Neuron (in vitro differentiated cells): ENCODE results near the gene ZNF79.

ENCODE experiments used
- H2AFZ ChIP-seq: one replicate; pipeline ENCODE4 v1.6.1; 2013; ENCODE audit warnings: low read depth, mild to moderate bottlenecking, inconsistent platforms, low read length, moderate library complexity
- H3K27me3 ChIP-seq: one replicate; pipeline ENCODE4 v1.6.1; 2013; ENCODE audit warnings: low read length; ENCODE audit not compliant: insufficient read depth
- H3K36me3 ChIP-seq: one replicate; pipeline ENCODE4 v1.6.1; 2013; ENCODE audit warnings: low read length; ENCODE audit not compliant: insufficient read depth
- H3K4me1 ChIP-seq: one replicate; pipeline ENCODE4 v1.6.1; 2013; ENCODE audit warnings: low read length; ENCODE audit not compliant: insufficient read depth
- H3K4me3 ChIP-seq: 2 replicates; pipeline ENCODE4 v1.5.1; 2013; ENCODE audit warnings: mild to moderate bottlenecking, low read length, moderate library complexity
- H3K9me3 ChIP-seq: one replicate; pipeline ENCODE4 v1.6.1; 2013; ENCODE audit warnings: low read length

ZNF79 gene

DNA sequence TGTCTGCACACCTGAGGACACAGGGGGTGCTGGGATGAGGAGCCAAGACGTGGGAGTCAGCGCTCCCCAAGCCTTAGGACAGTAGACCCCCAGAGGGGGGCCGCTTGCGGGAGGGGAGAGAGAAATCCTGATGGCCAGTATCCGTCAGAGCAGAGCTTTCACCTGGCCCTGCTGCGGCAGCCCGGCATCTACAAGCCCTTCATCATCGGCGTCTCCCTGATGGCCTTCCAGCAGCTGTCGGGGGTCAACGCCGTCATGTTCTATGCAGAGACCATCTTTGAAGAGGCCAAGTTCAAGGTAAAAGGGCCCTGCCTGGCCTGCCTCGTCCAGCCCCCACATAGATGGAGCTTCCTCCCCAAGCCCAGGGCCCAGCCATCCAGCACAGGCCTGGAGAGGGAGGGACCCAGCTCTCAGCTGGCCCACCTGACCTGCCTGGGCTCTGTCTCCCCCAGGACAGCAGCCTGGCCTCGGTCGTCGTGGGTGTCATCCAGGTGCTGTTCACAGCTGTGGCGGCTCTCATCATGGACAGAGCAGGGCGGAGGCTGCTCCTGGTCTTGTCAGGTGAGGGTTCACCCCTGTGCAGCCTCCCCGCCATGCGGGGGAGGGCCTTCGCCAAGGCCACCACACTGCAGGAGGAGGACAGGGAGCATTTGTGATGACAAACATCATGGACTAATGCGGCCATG, 20.5 kb upstream of the ZNF79 start:
- H3K4me3 ChIP-seq = no peak overlapping the region
- no peaks in the 10 kb centered on the region for H3K27me3 ChIP-seq
- H2AFZ ChIP-seq = no peak overlapping the region
- no peaks in the 10 kb centered on the region for H3K9me3 ChIP-seq
- H3K4me1 ChIP-seq = peaks cover 6% of the 10 kb centered on the region
- H3K36me3 ChIP-seq = peaks cover 61% of the 10 kb centered on the region

DNA sequence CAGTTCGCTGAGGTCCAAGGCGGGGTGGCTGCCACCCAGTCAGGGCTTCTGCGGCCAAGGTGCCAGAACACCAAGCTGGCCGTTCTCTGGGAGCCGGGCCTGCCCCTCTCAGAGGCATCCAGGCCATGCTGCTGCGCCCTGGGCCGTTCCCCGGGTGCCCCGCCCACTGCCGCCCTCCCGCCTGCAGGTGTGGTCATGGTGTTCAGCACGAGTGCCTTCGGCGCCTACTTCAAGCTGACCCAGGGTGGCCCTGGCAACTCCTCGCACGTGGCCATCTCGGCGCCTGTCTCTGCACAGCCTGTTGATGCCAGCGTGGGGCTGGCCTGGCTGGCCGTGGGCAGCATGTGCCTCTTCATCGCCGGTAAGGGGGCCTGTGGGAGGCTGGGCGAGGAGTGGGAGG, 19.6 kb upstream of the ZNF79 start:
- Histone ChIP-seq H3K27me3 (no peaks in the 10 kb centered on the region), H3K4me3 (no peak overlapping the region), H3K9me3 (no peaks in the 10 kb centered on the region), H3K36me3 (peaks cover 61% of the 10 kb centered on the region), H3K4me1 (no peaks in the 10 kb centered on the region), H2AFZ (no peak overlapping the region)

DNA sequence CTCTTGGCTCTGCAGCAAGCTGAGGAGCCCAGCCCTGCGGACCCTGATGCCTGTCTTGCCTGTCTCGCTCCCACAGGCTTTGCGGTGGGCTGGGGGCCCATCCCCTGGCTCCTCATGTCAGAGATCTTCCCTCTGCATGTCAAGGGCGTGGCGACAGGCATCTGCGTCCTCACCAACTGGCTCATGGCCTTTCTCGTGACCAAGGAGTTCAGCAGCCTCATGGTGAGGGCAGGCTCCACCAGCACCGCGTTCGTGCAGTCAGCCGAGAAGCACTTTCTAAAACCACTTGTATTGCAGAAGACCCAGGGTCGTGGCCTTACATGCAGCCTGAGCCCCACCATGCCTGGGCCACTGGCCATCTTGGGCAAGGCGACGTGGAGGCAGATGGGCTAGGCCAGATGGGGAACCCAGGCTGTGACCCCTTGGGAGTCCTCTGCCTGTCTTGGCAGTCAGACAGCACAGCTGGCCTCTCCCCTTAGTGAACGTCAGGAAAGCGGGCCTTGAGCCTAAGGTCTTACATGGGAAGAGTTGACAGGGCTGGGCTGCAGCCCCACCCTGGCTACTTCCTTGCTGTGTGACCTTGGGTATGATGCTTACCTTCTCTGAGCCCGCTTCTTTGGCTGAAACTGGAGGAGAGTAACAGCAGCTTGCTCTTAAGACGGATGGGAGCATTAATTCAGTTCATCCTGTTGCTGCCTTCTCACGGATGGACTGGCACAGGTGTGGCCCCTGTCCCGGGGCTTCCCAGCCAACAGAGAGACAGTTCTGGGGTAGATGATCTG, 18.6 kb upstream of the ZNF79 start:
- H3K4me1 ChIP-seq = no peaks in the 10 kb centered on the region

DNA sequence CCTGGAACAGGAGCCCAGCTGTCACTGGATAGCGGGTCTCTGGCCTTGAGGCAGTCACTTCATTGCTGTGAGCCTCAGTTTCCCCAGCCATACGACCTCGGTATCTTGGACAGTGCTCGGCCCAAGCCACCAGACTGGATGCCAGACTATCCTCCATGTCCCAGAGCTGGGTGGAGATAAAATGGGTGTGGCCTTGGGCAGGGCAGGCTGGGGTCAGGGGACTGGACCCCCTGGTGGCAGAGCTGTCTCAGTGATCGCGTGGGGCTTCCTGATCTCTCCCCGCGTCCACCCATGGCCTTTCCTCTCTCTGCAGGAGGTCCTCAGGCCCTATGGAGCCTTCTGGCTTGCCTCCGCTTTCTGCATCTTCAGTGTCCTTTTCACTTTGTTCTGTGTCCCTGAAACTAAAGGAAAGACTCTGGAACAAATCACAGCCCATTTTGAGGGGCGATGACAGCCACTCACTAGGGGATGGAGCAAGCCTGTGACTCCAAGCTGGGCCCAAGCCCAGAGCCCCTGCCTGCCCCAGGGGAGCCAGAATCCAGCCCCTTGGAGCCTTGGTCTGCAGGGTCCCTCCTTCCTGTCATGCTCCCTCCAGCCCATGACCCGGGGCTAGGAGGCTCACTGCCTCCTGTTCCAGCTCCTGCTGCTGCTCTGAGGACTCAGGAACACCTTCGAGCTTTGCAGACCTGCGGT, 17.2 kb upstream of the ZNF79 start:
- H3K9me3 ChIP-seq = no peaks in the 10 kb centered on the region
- no peak overlapping the region for H2AFZ ChIP-seq
- no peaks in the 10 kb centered on the region for H3K4me1 ChIP-seq
- no peak overlapping the region for H3K4me3 ChIP-seq
- H3K27me3 ChIP-seq = no peaks in the 10 kb centered on the region
- H3K36me3 ChIP-seq = peaks cover 45% of the 10 kb centered on the region

More for the DNA sequence above, 18.6 kb upstream of the ZNF79 start:
- no peaks in the 10 kb centered on the region for H3K9me3 ChIP-seq
- no peak overlapping the region for H3K4me3 ChIP-seq
- H3K27me3 ChIP-seq = no peaks in the 10 kb centered on the region
- peaks cover 53% of the 10 kb centered on the region for H3K36me3 ChIP-seq
- no peak overlapping the region for H2AFZ ChIP-seq

DNA sequence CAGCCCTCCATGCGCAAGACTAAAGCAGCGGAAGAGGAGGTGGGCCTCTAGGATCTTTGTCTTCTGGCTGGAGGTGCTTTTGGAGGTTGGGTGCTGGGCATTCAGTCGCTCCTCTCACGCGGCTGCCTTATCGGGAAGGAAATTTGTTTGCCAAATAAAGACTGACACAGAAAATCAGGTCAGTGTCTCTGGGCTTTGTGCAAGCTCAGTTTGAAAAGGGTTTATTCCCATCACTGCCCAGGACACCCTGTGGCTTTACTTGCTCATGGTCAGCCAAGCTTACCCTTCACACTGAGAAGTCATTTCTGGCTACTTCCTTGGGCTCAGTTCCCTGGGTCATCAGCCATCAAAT, 16.7 kb upstream of the ZNF79 start:
- Histone ChIP-seq H3K9me3 (no peaks in the 10 kb centered on the region), H3K27me3 (no peaks in the 10 kb centered on the region), H2AFZ (no peak overlapping the region), H3K4me3 (no peak overlapping the region), H3K36me3 (peaks cover 41% of the 10 kb centered on the region), H3K4me1 (no peaks in the 10 kb centered on the region)

DNA sequence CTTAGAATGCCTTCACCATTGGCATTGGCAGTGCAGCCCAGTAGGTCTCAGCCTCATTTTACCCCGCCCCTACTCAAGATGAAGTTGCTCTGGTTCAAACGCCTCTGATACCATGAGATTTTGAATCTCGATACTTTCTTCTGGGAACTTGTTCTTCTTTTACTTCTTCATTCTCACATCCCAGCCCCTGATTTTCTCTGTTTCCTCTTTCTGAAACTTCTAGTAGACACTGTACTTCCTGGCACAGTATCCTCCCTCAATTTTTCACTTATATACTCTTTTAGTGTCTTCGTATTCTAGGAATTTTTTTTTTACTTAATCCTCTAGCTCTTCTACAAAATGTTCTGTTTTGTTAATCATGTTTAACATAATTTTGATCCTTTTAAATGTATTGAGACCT, 13.1 kb upstream of the ZNF79 start:
- Histone ChIP-seq H3K4me1 (no peaks in the 10 kb centered on the region), H2AFZ (no peak overlapping the region), H3K4me3 (no peak overlapping the region), H3K9me3 (no peaks in the 10 kb centered on the region), H3K36me3 (peaks cover 11% of the 10 kb centered on the region), H3K27me3 (no peaks in the 10 kb centered on the region)

DNA sequence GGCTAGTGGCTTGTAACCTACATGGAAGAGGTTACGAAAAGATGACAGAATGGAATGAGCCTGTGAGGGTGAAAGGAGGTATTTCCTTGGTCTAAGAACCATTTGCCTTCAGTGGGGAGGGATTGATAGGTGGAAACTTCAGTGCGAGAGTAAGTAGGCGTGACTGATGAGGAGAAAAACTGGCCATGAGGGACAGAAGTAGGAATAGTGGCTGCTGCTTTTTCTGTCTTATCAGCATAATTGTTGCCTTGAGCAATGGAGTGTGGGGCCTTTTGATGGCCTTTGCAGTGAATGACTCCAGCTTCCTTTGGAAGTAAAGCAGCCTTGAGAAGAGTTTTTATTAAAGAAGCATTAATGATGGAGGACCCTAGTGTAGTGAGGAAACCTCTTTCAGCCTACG, 9.0 kb upstream of the ZNF79 start:
- peaks cover 10% of the 10 kb centered on the region for H3K36me3 ChIP-seq
- H2AFZ ChIP-seq = no peak overlapping the region
- no peaks in the 10 kb centered on the region for H3K9me3 ChIP-seq
- no peaks in the 10 kb centered on the region for H3K4me1 ChIP-seq
- no peaks in the 10 kb centered on the region for H3K27me3 ChIP-seq
- no peak overlapping the region for H3K4me3 ChIP-seq

DNA sequence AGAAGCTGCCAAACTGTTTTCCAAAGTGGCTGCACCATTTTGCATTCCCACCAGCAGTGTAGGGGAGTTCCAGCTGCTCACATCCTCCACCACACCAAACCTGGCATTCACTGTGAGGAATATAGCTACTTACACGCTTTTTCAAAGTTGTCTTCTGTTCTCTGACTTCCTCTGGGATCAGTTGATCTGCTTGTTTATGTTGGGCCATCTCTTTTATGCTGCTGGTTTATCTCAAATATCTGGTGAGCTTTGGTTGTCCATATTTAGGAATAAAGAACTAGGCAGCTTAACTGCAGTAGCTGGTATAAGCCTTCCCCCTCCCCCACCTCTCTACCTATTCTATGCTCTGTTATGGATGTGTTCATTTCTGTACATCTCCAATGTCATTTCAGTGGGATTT, 8.5 kb upstream of the ZNF79 start:
- Histone ChIP-seq H3K9me3 (no peaks in the 10 kb centered on the region), H3K4me3 (no peak overlapping the region), H2AFZ (no peak overlapping the region), H3K27me3 (no peaks in the 10 kb centered on the region), H3K36me3 (peaks cover 10% of the 10 kb centered on the region), H3K4me1 (no peaks in the 10 kb centered on the region)

DNA sequence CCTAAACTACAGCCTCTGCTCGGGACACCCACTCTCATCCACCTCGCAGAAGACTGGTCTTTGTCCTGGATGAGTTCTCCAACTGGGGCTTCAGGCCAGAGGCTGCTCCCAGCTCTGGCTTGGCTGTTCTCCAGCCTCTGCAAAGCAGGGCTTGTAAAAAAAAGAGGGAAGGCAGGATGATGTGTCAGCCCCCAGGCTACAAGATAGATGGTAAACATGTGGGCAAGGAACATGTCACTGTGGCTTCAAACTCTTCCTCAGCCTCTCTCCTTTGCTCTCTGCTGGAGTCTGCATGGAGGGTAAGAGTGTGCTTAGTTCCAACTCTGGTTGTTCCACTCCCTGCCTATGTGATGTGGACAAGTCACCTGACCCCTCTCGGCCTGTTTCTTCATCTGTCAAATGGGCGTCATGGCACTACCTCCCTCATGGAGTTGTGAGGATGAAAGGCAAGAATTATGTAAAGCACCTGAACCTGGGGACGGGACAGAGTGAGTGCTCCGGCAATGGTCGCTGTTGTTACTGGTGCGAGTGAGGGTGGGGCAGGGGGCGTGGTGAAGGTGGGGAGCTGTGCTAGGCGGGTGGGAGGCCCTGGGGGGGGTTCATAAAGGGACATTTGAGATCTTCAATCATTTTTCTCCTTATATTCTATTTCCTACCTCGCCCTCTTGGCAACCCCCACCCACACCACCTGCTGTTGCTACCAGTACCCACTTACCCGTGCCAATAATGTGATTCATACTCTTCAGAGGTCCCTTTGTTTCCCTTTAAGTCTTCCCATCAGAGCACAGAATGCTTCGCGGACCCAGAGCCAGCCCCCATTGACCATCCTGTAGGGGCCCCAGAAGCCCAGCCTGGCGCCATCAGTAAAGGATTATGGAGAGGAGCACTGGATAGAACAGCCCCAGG, 6.8 kb upstream of the ZNF79 start:
- H3K9me3 ChIP-seq = no peaks in the 10 kb centered on the region
- H2AFZ ChIP-seq = no peak overlapping the region
- peaks cover 3% of the 10 kb centered on the region for H3K4me1 ChIP-seq
- no peaks in the 10 kb centered on the region for H3K27me3 ChIP-seq
- H3K4me3 ChIP-seq = no peak overlapping the region
- H3K36me3 ChIP-seq = peaks cover 7% of the 10 kb centered on the region

DNA sequence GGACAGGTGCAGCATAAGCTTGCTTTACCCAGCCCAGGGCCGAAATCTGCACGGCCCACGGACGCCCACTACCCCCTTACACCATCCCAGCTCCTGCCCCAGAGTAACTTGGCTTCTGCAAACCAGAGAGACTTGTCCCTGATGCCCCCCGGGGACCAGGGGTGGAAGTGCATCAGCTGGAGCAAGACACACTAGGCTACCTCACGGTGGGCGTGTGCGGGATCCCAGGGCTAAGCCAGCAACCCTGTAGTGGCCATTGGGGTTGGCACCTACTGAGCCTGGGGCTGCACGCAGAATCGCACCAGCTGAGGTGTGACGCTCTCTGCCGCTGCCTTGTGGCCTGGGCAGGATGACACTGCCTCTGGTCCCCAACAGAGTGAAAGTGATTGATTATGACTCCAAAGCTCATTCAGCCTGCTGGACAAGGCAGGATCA, 6.1 kb upstream of the ZNF79 start:
- no peaks in the 10 kb centered on the region for H3K9me3 ChIP-seq
- H3K4me3 ChIP-seq = no peak overlapping the region
- H3K36me3 ChIP-seq = peaks cover 7% of the 10 kb centered on the region
- peaks cover 10% of the 10 kb centered on the region for H3K4me1 ChIP-seq
- H2AFZ ChIP-seq = no peak overlapping the region
- H3K27me3 ChIP-seq = no peaks in the 10 kb centered on the region

DNA sequence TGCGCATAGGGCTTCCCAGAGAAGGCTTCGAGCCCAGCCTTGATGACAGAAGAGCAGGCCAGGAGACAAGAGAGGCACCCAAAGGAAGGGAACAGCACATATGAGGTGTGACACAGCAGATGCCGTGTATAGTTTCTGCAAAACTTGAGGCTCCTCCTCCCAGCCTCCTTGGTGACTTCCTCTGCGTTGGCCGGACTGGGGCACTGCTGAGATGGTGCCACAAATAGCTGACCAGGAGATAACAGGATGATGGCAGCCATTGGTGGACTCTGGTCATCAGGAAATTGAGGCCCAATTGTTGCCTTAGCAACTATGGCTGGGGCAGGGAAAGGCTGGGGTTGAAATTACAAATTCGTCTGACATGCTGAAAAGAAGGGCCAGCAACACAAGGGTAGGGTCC, 4.8 kb upstream of the ZNF79 start:
- H2AFZ ChIP-seq = no peak overlapping the region
- peaks cover 4% of the 10 kb centered on the region for H3K36me3 ChIP-seq
- no peak overlapping the region for H3K4me3 ChIP-seq
- H3K27me3 ChIP-seq = no peaks in the 10 kb centered on the region
- H3K4me1 ChIP-seq = peaks cover 12% of the 10 kb centered on the region
- no peaks in the 10 kb centered on the region for H3K9me3 ChIP-seq

DNA sequence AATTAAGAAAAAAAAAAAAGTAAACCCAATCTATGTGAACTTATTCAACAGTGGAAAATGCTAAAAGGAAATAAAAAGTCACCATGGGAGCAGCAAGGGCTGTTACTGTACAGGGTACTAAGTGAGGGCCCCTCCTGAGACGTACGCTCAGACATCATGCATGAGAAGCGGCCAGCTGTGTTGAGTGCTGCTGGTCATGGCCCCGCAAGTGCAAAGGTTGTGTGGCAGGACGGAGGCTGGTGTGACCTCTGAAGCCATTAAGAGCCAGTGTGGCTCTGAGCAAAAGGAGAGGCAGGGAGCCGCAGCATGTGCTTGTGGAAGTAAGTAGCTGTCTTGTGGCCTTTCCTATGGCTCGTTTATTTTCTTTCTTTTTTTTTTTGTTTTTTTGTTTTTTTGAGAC, 3.1 kb upstream of the ZNF79 start:
- Histone ChIP-seq H3K4me1 (peaks cover 23% of the 10 kb centered on the region), H3K27me3 (no peaks in the 10 kb centered on the region), H3K9me3 (no peaks in the 10 kb centered on the region), H3K4me3 (no peak overlapping the region), H3K36me3 (peaks cover 4% of the 10 kb centered on the region), H2AFZ (no peak overlapping the region)
